HL-60 (cell line): Measurements from ENCODE around the gene CTDP1.

Experiments used
- DNase-seq, 2 experiments: peaks; one replicate each; pipeline ENCODE4 v3.0.0-alpha.2; 2010 to 2020; ENCODE audit warnings: low read depth in 1 of 2, low spot score in 1 of 2
- H3K27ac ChIP-seq: fragments of 250-450 bp; sonication (Bioruptor Pico); replicated peaks from 2 replicates; pipeline ENCODE4 v1.5.1; 2020; ENCODE audit warnings: mild to moderate bottlenecking, moderate library complexity
- H3K27me3 ChIP-seq: fragments of 250-450 bp; sonication (Bioruptor Pico); 2 replicates; pipeline ENCODE4 v1.5.1; 2021; ENCODE audit warnings: mild to moderate bottlenecking, moderate library complexity; ENCODE audit not compliant: insufficient read depth, poor library complexity, severe bottlenecking
- H3K4me3 ChIP-seq: replicated peaks from 2 replicates; pipeline ENCODE4 v1.5.1; 2011; ENCODE audit warnings: mild to moderate bottlenecking, control low read depth, low read length; ENCODE audit not compliant: insufficient read depth
- CTCF ChIP-seq: IDR thresholded peaks from one replicate; pipeline ENCODE4 v1.5.1; 2011; ENCODE audit warnings: low read length, control low read depth, inconsistent platforms; ENCODE audit not compliant: insufficient read depth
- GABPA ChIP-seq: IDR thresholded peaks from 2 replicates; pipeline ENCODE4 v1.6.1; 2012; ENCODE audit warnings: low read depth
- POLR2AphosphoS5 ChIP-seq: IDR thresholded peaks from 2 replicates; pipeline ENCODE4 v1.6.1; 2012; ENCODE audit warnings: low read depth
- SPI1 ChIP-seq: IDR thresholded peaks from 2 replicates; pipeline ENCODE4 v1.6.1; 2012; ENCODE audit warnings: low read depth, mild to moderate bottlenecking, borderline replicate concordance
- TF ChIP-seq, protein P1 (sequence below): IDR thresholded peaks from 2 replicates; pipeline ENCODE4 v1.6.1; 2012; ENCODE audit warnings: low read depth; ENCODE audit not compliant: insufficient replicate concordance

CTDP1 gene

DNA sequence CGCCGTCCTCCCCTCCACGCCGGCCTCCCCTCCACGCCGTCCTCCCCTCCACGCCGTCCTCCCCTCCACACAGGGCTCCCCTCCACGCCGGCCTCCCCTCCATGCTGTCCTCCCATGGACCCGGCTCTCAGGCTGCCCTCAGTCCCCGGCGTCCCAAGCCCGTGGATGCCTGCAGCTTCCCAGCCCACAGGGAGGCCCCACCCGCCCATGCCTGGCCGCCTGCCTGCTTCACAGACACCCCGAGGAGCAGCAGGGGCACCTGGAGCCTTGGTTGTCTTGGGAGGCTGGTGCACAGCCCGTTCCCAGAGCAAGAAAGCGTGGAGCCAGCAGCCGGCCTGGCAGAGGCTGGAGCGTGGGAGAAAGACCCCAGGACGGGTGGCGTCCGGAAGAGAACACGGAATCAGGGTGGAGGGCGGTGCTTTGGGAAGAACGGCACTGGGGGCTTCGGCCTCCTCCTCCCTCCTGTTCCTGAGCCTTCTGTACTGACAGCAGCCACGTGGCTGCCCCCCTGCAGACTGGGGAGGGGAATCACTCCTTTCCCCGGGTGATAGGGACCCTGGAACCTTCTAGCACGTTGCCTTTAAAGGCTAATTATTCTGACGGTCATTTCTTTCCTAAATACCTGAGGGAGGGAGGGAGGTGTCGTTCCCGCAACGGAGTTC lies 92.0 kb downstream of the CTDP1 start:
- Histone ChIP-seq H3K27me3 (no peaks in the 10 kb centered on the region), H3K27ac (no peak overlapping the region), H3K4me3 (no peak overlapping the region)
- TF ChIP-seq SPI1 (no peak), GABPA (no peak), POLR2AphosphoS5 (no peak), CTCF (no peak)
- TF ChIP-seq, protein P1, sequence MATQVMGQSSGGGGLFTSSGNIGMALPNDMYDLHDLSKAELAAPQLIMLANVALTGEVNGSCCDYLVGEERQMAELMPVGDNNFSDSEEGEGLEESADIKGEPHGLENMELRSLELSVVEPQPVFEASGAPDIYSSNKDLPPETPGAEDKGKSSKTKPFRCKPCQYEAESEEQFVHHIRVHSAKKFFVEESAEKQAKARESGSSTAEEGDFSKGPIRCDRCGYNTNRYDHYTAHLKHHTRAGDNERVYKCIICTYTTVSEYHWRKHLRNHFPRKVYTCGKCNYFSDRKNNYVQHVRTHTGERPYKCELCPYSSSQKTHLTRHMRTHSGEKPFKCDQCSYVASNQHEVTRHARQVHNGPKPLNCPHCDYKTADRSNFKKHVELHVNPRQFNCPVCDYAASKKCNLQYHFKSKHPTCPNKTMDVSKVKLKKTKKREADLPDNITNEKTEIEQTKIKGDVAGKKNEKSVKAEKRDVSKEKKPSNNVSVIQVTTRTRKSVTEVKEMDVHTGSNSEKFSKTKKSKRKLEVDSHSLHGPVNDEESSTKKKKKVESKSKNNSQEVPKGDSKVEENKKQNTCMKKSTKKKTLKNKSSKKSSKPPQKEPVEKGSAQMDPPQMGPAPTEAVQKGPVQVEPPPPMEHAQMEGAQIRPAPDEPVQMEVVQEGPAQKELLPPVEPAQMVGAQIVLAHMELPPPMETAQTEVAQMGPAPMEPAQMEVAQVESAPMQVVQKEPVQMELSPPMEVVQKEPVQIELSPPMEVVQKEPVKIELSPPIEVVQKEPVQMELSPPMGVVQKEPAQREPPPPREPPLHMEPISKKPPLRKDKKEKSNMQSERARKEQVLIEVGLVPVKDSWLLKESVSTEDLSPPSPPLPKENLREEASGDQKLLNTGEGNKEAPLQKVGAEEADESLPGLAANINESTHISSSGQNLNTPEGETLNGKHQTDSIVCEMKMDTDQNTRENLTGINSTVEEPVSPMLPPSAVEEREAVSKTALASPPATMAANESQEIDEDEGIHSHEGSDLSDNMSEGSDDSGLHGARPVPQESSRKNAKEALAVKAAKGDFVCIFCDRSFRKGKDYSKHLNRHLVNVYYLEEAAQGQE: no peak
- no peak for DNase-seq

DNA sequence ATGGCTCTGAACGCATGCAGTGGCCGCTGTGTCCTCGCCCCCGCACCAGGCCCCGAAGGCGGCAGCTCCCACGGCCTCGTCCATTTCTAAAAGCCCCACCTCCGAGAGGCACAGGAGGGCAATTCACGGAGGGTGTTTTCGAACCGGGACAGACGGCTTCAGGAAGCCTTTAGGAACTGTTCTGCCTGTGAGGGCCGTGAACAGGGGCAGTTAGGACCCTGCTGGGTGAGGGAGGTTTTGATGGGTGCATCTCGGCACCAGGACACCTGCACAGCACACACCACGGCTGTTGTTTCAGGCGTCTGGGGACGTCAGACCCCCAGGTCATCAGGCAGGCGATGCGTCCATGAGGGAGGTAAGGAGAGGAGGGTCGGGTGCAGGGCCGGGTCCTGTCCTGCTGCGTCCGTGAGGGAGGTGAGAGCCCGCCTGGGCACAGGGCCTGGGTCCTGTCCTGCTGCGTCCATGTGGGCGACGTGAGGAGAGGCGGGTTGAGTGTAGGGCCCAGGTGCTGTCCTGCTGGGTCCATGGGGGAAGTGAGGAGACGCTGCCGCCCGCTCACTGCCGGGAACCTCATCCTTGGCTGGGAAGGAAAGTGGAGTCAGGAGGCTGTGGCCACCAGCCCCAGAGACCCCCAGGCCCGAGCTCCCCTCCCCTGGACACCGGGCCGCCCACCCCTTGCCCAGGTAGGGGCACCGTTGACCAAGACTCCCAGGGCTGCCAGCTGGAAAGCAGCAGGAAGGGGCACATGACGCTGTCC lies 92.7 kb downstream of the CTDP1 start:
- Histone ChIP-seq H3K27ac (no peak overlapping the region), H3K27me3 (no peaks in the 10 kb centered on the region), H3K4me3 (no peak overlapping the region)
- no peak for TF ChIP-seq CTCF
- TF ChIP-seq, protein P1: no peak
- no peak for DNase-seq

DNA sequence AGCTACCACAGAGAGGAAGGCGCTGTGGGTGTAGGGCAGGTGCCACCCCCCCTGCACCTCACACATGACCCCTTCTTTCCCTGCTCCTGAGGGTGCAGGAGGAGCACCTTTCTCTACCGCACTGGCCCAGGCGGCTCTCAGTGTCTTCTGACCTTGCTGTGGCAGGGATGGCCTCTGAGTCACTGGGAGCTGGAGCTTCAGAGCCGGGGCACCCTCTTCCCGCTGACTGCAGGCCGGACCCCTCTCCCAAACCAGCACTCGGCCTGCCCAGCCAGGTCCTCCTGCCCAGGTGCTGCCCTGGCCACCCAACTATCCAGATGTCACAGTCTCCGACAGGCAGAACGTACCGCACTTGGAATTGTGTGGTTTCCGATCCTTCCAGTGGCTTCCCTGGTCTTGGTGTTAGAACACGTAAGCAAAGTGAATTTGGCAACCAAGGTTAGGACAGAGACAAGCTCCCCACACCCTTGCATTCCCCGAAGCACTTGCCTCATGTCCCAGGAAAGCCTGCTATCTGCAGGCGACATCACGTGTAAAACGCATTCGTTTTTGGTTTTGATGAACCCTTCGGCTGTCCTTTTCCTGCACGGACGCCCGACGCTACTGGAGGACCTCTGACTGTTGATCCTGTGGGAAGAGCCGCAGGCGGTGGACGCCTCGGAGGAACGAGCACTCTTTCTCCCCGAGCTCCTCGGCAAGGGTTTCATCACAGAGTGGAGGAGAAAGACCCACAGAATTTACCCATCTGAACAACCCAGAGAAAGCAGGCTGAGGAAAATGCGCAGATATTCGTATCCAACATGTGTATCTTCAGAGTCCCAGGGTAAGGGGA lies 93.5 kb downstream of the CTDP1 start:
- Histone ChIP-seq H3K27ac (no peak overlapping the region), H3K4me3 (no peak overlapping the region), H3K27me3 (no peaks in the 10 kb centered on the region)
- no peak for TF ChIP-seq CTCF
- TF ChIP-seq, protein P1: no peak
- no peak for TF ChIP-seq POLR2AphosphoS5
- TF ChIP-seq SPI1: no peak
- no peak for TF ChIP-seq GABPA
- DNase-seq: no peak
